OCI-LY1 (cell line): ENCODE data around the gene SHC3.

Experiments
- EZH2 ChIP-seq: fragments of 200-600 bp; sonication (generic), shearing (Covaris generic); IDR thresholded peaks from 2 replicates; pipeline ENCODE4 v1.8.0; 2017; ENCODE audit warnings: borderline replicate concordance, mixed run types, mild to moderate bottlenecking, antibody characterized with exemption, low read length, moderate library complexity, mixed read lengths
- TF ChIP-seq, protein P1 (sequence below): fragments of 200-600 bp; sonication (generic), shearing (Covaris generic); IDR thresholded peaks from 2 replicates; pipeline ENCODE4 v1.5.1; 2017; ENCODE audit warnings: mild to moderate bottlenecking, antibody characterized with exemption, low read length, moderate library complexity, mixed read lengths

GRCh38 chr9:89154651-89155336 is 23.8 kb downstream of the SHC3 start:
- TF ChIP-seq, protein P1, sequence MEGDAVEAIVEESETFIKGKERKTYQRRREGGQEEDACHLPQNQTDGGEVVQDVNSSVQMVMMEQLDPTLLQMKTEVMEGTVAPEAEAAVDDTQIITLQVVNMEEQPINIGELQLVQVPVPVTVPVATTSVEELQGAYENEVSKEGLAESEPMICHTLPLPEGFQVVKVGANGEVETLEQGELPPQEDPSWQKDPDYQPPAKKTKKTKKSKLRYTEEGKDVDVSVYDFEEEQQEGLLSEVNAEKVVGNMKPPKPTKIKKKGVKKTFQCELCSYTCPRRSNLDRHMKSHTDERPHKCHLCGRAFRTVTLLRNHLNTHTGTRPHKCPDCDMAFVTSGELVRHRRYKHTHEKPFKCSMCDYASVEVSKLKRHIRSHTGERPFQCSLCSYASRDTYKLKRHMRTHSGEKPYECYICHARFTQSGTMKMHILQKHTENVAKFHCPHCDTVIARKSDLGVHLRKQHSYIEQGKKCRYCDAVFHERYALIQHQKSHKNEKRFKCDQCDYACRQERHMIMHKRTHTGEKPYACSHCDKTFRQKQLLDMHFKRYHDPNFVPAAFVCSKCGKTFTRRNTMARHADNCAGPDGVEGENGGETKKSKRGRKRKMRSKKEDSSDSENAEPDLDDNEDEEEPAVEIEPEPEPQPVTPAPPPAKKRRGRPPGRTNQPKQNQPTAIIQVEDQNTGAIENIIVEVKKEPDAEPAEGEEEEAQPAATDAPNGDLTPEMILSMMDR, result no peak
- no peak for TF ChIP-seq EZH2
